ENCODE results near the gene MASP1.

GRCh38 chr3:187196573-187197334 is 94.8 kb downstream of the MASP1 start:
- TF ChIP-seq FOXP2 (optimal IDR thresholded peaks at IDR 0.05; ENCODE audit: borderline replicate concordance, extremely low read depth, extremely low read length, insufficient read depth) = no peak
- TF ChIP-seq TAF1 (IDR thresholded peaks at IDR 0.05; ENCODE audit: borderline replicate concordance, insufficient read depth, low read length) = no peak
